ENCODE data around the gene TECPR1.
A peak's percentile ranks its signal among the peaks of the same experiment; 100 is the strongest.

TECPR1 gene

GRCh38 chr7:98244871-98245270, 7.2 kb downstream of the TECPR1 start:
- TF ChIP-seq POLR2AphosphoS5 (IDR thresholded peaks at IDR 0.05; ENCODE audit: low read depth, low read length) (no peak), FOXP2 (optimal IDR thresholded peaks at IDR 0.05; ENCODE audit: borderline replicate concordance, extremely low read depth, extremely low read length, insufficient read depth) (no peak), REST (IDR thresholded peaks at IDR 0.05; ENCODE audit: insufficient read depth in 1 of 2, low read depth in 2 of 2, low read length in 2 of 2) (no peak), SIN3A (IDR thresholded peaks at IDR 0.05; ENCODE audit: borderline replicate concordance, insufficient read depth, low read length) (no peak), TAF1 (IDR thresholded peaks at IDR 0.05; ENCODE audit: borderline replicate concordance, insufficient read depth, low read length) (no peak)

GRCh38 chr7:98242934-98243333, 9.1 kb downstream of the TECPR1 start:
- TF ChIP-seq FOXP2 (optimal IDR thresholded peaks at IDR 0.05; ENCODE audit: borderline replicate concordance, extremely low read depth, extremely low read length, insufficient read depth) (no peak), POLR2AphosphoS5 (IDR thresholded peaks at IDR 0.05; ENCODE audit: low read depth, low read length) (no peak), REST (IDR thresholded peaks at IDR 0.05; ENCODE audit: insufficient read depth in 1 of 2, low read depth in 2 of 2, low read length in 2 of 2) (no peak), SIN3A (IDR thresholded peaks at IDR 0.05; ENCODE audit: borderline replicate concordance, insufficient read depth, low read length) (no peak)

DNA sequence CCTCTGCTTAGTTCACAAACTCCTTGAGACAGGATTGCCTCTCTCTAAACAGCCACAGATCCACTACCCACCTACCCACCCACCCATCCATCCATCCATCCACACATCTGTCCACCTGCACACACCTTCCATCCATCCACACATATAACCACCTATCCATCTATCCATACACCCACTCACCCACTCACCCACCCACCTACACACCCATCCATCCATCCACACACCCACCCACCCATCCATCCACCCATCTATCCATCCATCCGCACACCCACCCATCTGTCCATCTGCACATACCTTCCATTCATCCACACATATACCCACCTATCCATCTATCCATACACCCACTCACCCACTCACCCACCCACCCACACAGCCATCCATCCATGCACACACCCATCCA, 9.7 kb downstream of the TECPR1 start:
- TF ChIP-seq SIN3A (IDR thresholded peaks at IDR 0.05; ENCODE audit: borderline replicate concordance, insufficient read depth, low read length) (no peak), TAF1 (IDR thresholded peaks at IDR 0.05; ENCODE audit: borderline replicate concordance, insufficient read depth, low read length) (no peak)

DNA sequence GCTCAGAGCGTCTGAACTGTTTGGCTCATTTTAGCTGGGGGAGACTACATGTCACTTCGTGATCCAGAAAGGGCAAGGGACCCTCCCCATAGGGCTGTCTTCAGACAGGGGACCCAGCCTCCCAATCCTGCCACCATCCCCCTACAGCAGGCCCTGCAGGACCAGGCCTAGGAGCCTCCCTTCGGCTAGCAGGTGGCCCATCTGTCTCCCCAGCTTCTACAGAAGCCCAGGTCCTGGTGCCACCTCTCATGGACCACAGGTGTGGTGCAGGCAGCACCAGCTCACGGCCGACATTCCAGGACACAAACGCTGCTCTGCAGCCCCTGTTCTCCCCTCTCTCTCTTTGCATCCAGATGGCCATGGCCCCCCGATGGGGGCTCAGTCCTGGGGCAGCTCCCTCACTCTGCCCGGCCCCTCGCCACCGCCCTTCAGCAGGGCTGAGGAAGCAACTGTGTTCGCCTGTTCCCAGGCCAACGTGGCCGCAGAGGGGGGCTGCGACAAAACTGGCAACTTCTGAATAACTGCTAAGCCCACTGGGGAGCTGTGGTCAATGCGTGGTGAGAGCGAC, 10.3 kb downstream of the TECPR1 start:
- TF ChIP-seq FOXP2 (optimal IDR thresholded peaks at IDR 0.05; ENCODE audit: borderline replicate concordance, extremely low read depth, extremely low read length, insufficient read depth) (no peak), SIN3A (IDR thresholded peaks at IDR 0.05; ENCODE audit: borderline replicate concordance, insufficient read depth, low read length) (no peak), TAF1 (IDR thresholded peaks at IDR 0.05; ENCODE audit: borderline replicate concordance, insufficient read depth, low read length) (no peak), POLR2AphosphoS5 (IDR thresholded peaks at IDR 0.05; ENCODE audit: low read depth, low read length) (no peak), REST (IDR thresholded peaks at IDR 0.05; ENCODE audit: insufficient read depth in 1 of 2, low read depth in 2 of 2, low read length in 2 of 2) (no peak)

GRCh38 chr7:98240961-98241673, 10.9 kb downstream of the TECPR1 start:
- TF ChIP-seq REST (IDR thresholded peaks at IDR 0.05; ENCODE audit: insufficient read depth in 1 of 2, low read depth in 2 of 2, low read length in 2 of 2): no peak
- no peak for TF ChIP-seq TAF1 (IDR thresholded peaks at IDR 0.05; ENCODE audit: borderline replicate concordance, insufficient read depth, low read length)
- no peak for TF ChIP-seq SIN3A (IDR thresholded peaks at IDR 0.05; ENCODE audit: borderline replicate concordance, insufficient read depth, low read length)
- peak; percentile 24 for TF ChIP-seq FOXP2 (optimal IDR thresholded peaks at IDR 0.05; ENCODE audit: borderline replicate concordance, extremely low read depth, extremely low read length, insufficient read depth)
- TF ChIP-seq POLR2AphosphoS5 (IDR thresholded peaks at IDR 0.05; ENCODE audit: low read depth, low read length): no peak

Data from PFSK-1 (cell line).